Measurements from ENCODE around the gene NKAPD1. TPM values are rescaled to one million over a fixed set of nuclear protein-coding genes. Genes with fewer than 3 reads are reported as not detected.
A peak's percentile ranks its signal among the peaks of the same experiment; 100 is the strongest.
"Not testable (repeated sequence)": the region's sequence is repeated elsewhere in the genome, so short reads cannot be mapped to it uniquely, and the experiment has no call there.

The NKAPD1 gene
- total RNA-seq = 23.3 and 24.5 TPM in 2 replicates

- no peak for FAIRE-seq
Measured at GRCh38 chr11:112073941-112074811, at the start of gene NKAPD1, which contains the start of gene PIH1D2. TSS of gene NKAPD1 (plus strand) at chr11:112074299. CDS start at chr11:112075575, 1,276 bp downstream. TSS of gene PIH1D2 (minus strand) at chr11:112074017. CDS start at chr11:112073174, 843 bp downstream.

GRCh38 chr11:112024773-112025678, 49.1 kb upstream of the NKAPD1 start, which contains the start of gene DLAT:
TSS of gene DLAT (plus strand) at chr11:112025408. CDS start at chr11:112025473, 65 bp downstream.
- DNase-seq (ENCODE audit: low read depth) (peak; percentile 64), FAIRE-seq (no peak)
- TF ChIP-seq CTCF (IDR thresholded peaks at IDR 0.05; ENCODE audit: insufficient read depth, low read length, severe bottlenecking) = no peak
- Histone ChIP-seq H3K27me3 (ENCODE audit: control insufficient read depth, insufficient read depth, low read length) (no peaks in the 10 kb centered on the region), H3K4me3 (ENCODE audit: low read depth, low read length) (peak within 1 kb of the TSS; percentile 94), H3K36me3 (ENCODE audit: control insufficient read depth, insufficient read depth, low read length) (peaks cover 9% of the 10 kb centered on the region)

More at GRCh38 chr11:112073941-112074811, at the start of gene NKAPD1, which contains the start of gene PIH1D2:
- no peak for TF ChIP-seq CTCF (IDR thresholded peaks at IDR 0.05; ENCODE audit: insufficient read depth, low read length, severe bottlenecking)
- Histone ChIP-seq H3K4me3 (ENCODE audit: low read depth, low read length) (peak within 1 kb of the TSS; percentile 83), H3K36me3 (ENCODE audit: control insufficient read depth, insufficient read depth, low read length) (peaks cover 7% of the 10 kb centered on the region), H3K27me3 (ENCODE audit: control insufficient read depth, insufficient read depth, low read length) (no peaks in the 10 kb centered on the region)
- DNase-seq (ENCODE audit: low read depth) = peak; percentile 82

GRCh38 chr11:112025707-112026106, 48.4 kb upstream of the NKAPD1 start:
- H3K27me3 ChIP-seq (ENCODE audit: control insufficient read depth, insufficient read depth, low read length) = no peaks in the 10 kb centered on the region
- H3K36me3 ChIP-seq (ENCODE audit: control insufficient read depth, insufficient read depth, low read length) = peaks cover 9% of the 10 kb centered on the region
- peak overlapping the region; percentile 94 for H3K4me3 ChIP-seq (ENCODE audit: low read depth, low read length)
- no peak for FAIRE-seq
- no peak for TF ChIP-seq CTCF (IDR thresholded peaks at IDR 0.05; ENCODE audit: insufficient read depth, low read length, severe bottlenecking)
- DNase-seq (ENCODE audit: low read depth) = peak; percentile 22

- not testable (repeated sequence) for FAIRE-seq
Measured at GRCh38 chr11:112026784-112027410, 47.2 kb upstream of the NKAPD1 start.

GRCh38 chr11:112029460-112029859, 44.6 kb upstream of the NKAPD1 start:
- Histone ChIP-seq H3K36me3 (ENCODE audit: control insufficient read depth, insufficient read depth, low read length) (peaks cover 13% of the 10 kb centered on the region), H3K27me3 (ENCODE audit: control insufficient read depth, insufficient read depth, low read length) (no peaks in the 10 kb centered on the region), H3K4me3 (ENCODE audit: low read depth, low read length) (no peak overlapping the region)
- FAIRE-seq = no peak
- TF ChIP-seq CTCF (IDR thresholded peaks at IDR 0.05; ENCODE audit: insufficient read depth, low read length, severe bottlenecking) = no peak
- DNase-seq (ENCODE audit: low read depth) = no peak

More at GRCh38 chr11:112026784-112027410, 47.2 kb upstream of the NKAPD1 start:
- H3K27me3 ChIP-seq (ENCODE audit: control insufficient read depth, insufficient read depth, low read length); H3K36me3 ChIP-seq (ENCODE audit: control insufficient read depth, insufficient read depth, low read length); H3K4me3 ChIP-seq (ENCODE audit: low read depth, low read length); DNase-seq (ENCODE audit: low read depth): not testable (repeated sequence)
